Bladder microvascular endothelial cell (primary cell): Measurements from ENCODE around the gene TAF11L2. TPM values are rescaled to one million over a fixed set of nuclear protein-coding genes. Genes with fewer than 3 reads are reported as not detected.

Source experiments
- total RNA-seq: library from RNA; depleted of rRNA; stranded (reverse); fragments of >200 nt; gene quantifications from 2 replicates; pipeline ENCODE4 v1.2.3, GENCODE V29; 2014

TAF11L2 gene
- not detected in 2 replicates for total RNA-seq

DNA sequence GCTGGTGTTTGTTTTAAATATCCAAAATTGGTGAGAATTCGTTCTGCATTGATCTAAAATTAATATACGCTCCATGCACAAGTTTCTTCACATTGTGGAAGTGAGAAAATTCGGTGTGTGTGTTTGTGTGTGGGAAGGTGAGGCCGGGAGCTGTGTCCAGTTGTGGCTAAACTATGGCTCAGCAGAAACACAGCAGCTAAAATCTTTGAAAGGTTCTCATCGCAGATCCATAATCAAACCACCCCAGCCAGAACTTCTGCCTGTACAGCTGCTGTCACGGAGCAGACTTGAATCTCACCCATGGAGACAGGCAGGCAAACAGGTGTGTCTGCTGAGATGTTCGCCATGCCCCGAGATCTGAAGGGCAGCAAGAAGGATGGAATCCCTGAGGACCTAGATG lies at the start of gene TAF11L2:
TSS of gene TAF11L2 (plus strand) at position 301 of the 400 bp plus-strand sequence.

DNA sequence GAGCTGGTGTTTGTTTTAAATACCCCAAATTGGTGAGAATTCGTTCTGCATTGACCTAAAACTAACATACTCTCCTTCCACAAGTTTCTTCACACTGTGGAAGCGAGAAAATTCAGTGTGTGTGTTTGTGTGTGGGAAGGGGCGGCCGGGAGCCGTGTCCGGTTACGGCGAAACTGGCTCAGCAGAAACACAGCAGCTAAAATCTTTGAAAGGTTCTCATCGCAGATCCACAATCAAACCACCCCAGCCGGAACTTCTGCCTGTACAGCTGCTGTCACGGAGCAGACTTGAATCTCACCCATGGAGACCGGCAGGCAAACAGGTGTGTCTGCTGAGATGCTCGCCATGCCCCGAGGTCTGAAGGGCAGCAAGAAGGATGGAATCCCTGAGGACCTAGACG lies 20.0 kb downstream of the TAF11L2 start, which contains the start of gene TAF11L3:
TSS of gene TAF11L3 (plus strand) at position 301 of the 400 bp plus-strand sequence.

GRCh38 chr5:17521501-17521900 lies 23.5 kb downstream of the TAF11L2 start, which contains the start of gene TAF11L4:
Gene TAF11L4, plus strand, starts transcription at chr5:17521801.

GRCh38 chr5:17524935-17525334 lies 26.9 kb downstream of the TAF11L2 start, which contains the start of gene TAF11L5:
Gene TAF11L5, plus strand, starts transcription at chr5:17525235.

DNA sequence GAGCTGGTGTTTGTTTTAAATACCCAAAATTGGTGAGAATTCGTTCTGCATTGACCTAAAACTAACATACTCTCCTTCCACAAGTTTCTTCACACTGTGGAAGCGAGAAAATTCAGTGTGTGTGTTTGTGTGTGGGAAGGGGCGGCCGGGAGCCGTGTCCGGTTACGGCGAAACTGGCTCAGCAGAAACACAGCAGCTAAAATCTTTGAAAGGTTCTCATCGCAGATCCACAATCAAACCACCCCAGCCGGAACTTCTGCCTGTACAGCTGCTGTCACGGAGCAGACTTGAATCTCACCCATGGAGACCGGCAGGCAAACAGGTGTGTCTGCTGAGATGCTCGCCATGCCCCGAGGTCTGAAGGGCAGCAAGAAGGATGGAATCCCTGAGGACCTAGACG lies 30.3 kb downstream of the TAF11L2 start, which contains the start of gene TAF11L6:
TSS of gene TAF11L6 (plus strand) at position 301 of the 400 bp plus-strand sequence.

Other genes starting within 250 kb of the TAF11L2 start
- gene TAF11L3, start 20.1 kb downstream of the TAF11L2 start, total RNA-seq = not detected in 2 replicates
- not detected in 2 replicates for gene TAF11L4, start 23.6 kb downstream of the TAF11L2 start, total RNA-seq
- not detected in 2 replicates for gene TAF11L5, start 27.0 kb downstream of the TAF11L2 start, total RNA-seq
- gene TAF11L6, start 30.4 kb downstream of the TAF11L2 start, total RNA-seq = not detected in 2 replicates
- not detected in 2 replicates for gene TAF11L7, start 87.5 kb downstream of the TAF11L2 start, total RNA-seq
- gene TAF11L8, start 92.7 kb downstream of the TAF11L2 start, total RNA-seq = not detected in 2 replicates
- gene TAF11L9, start 96.2 kb downstream of the TAF11L2 start, total RNA-seq = not detected in 2 replicates
- gene TAF11L10, start 99.6 kb downstream of the TAF11L2 start, total RNA-seq = not detected in 2 replicates
- gene TAF11L11, start 106.0 kb downstream of the TAF11L2 start, total RNA-seq = not detected in 2 replicates
- gene TAF11L12, start 112.2 kb downstream of the TAF11L2 start, total RNA-seq = not detected in 2 replicates
- not detected in 2 replicates for gene TAF11L13, start 133.9 kb downstream of the TAF11L2 start, total RNA-seq
- gene TAF11L14, start 136.2 kb downstream of the TAF11L2 start, total RNA-seq = not detected in 2 replicates